Measurements from ENCODE around the gene PAPOLG. TPM values are rescaled to one million over a fixed set of nuclear protein-coding genes. Genes with fewer than 3 reads are reported as not detected.

PAPOLG gene
- polyA plus RNA-seq, 2 of the 4 experiments (the other 2 are of a cell fraction) = 7.7 to 20.9 TPM

GRCh38 chr2:60741576-60741975, 14.5 kb upstream of the PAPOLG start:
- Histone ChIP-seq H3K4me1 (no peaks in the 10 kb centered on the region), H3K9me3 (peaks cover 7% of the 10 kb centered on the region; the same call in 1 of the 3 replicates), H3K4me2 (no peak overlapping the region), H3K4me3 (no peak overlapping the region), H3K27ac (no peak overlapping the region)
- TF ChIP-seq EHF (CRISPR knock-in tag; IDR thresholded peaks at IDR 0.05) (no peak), RFX5 (IDR thresholded peaks at IDR 0.05) (no peak), MAX (IDR thresholded peaks at IDR 0.05) (no peak), ATOH8 (CRISPR knock-in tag; IDR thresholded peaks at IDR 0.05; ENCODE audit: low read depth) (no peak), FOXS1 (CRISPR knock-in tag; IDR thresholded peaks at IDR 0.05) (no peak), JUNB (IDR thresholded peaks at IDR 0.05) (no peak), RARB (CRISPR knock-in tag; IDR thresholded peaks at IDR 0.05) (no peak), ZSCAN20 (CRISPR knock-in tag; IDR thresholded peaks at IDR 0.05) (no peak), NPAS2 (CRISPR knock-in tag; IDR thresholded peaks at IDR 0.05; ENCODE audit: borderline replicate concordance) (no peak), HOXB5 (CRISPR knock-in tag; IDR thresholded peaks at IDR 0.05) (no peak), SMC3 (IDR thresholded peaks at IDR 0.05) (no peak), CBX2 (IDR thresholded peaks at IDR 0.05; ENCODE audit: borderline replicate concordance, low read depth) (no peak), CHD4 (IDR thresholded peaks at IDR 0.05; ENCODE audit: borderline replicate concordance) (no peak), KDM5A (IDR thresholded peaks at IDR 0.05) (no peak)
- TF ChIP-seq, protein P1, sequence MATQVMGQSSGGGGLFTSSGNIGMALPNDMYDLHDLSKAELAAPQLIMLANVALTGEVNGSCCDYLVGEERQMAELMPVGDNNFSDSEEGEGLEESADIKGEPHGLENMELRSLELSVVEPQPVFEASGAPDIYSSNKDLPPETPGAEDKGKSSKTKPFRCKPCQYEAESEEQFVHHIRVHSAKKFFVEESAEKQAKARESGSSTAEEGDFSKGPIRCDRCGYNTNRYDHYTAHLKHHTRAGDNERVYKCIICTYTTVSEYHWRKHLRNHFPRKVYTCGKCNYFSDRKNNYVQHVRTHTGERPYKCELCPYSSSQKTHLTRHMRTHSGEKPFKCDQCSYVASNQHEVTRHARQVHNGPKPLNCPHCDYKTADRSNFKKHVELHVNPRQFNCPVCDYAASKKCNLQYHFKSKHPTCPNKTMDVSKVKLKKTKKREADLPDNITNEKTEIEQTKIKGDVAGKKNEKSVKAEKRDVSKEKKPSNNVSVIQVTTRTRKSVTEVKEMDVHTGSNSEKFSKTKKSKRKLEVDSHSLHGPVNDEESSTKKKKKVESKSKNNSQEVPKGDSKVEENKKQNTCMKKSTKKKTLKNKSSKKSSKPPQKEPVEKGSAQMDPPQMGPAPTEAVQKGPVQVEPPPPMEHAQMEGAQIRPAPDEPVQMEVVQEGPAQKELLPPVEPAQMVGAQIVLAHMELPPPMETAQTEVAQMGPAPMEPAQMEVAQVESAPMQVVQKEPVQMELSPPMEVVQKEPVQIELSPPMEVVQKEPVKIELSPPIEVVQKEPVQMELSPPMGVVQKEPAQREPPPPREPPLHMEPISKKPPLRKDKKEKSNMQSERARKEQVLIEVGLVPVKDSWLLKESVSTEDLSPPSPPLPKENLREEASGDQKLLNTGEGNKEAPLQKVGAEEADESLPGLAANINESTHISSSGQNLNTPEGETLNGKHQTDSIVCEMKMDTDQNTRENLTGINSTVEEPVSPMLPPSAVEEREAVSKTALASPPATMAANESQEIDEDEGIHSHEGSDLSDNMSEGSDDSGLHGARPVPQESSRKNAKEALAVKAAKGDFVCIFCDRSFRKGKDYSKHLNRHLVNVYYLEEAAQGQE (IDR thresholded peaks at IDR 0.05) = no peak
- TF ChIP-seq, protein P2, sequence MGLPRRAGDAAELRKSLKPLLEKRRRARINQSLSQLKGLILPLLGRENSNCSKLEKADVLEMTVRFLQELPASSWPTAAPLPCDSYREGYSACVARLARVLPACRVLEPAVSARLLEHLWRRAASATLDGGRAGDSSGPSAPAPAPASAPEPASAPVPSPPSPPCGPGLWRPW (IDR thresholded peaks at IDR 0.05) = no peak
- CTCF ChIA-PET = no interaction called here
- ATAC-seq (no peak), DNase-seq (ENCODE audit: low read depth in 1 of 2, low spot score in 1 of 2) (no peak), FAIRE-seq (no peak)
- POLR2A ChIA-PET = no interaction called here
- WGBS (ENCODE audit: missing lambda C conversion rate) = 91% methylated on average over 11 of the region's 11 CpGs

GRCh38 chr2:60742419-60742818, 13.6 kb upstream of the PAPOLG start:
- TF ChIP-seq CHD4 (IDR thresholded peaks at IDR 0.05; ENCODE audit: borderline replicate concordance) (no peak), EHMT2 (IDR thresholded peaks at IDR 0.05; ENCODE audit: low read depth) (no peak), NFE2L2 (conservative IDR thresholded peaks at IDR 0.05; ENCODE audit: low read length) (no peak), BHLHE40 (IDR thresholded peaks at IDR 0.05; ENCODE audit: low read depth, low read length) (no peak), HOXB5 (CRISPR knock-in tag; IDR thresholded peaks at IDR 0.05) (no peak), ATOH8 (CRISPR knock-in tag; IDR thresholded peaks at IDR 0.05; ENCODE audit: low read depth) (no peak), JUNB (IDR thresholded peaks at IDR 0.05) (no peak), BCL3 (IDR thresholded peaks at IDR 0.05) (no peak), RNF2 (IDR thresholded peaks at IDR 0.05; ENCODE audit: borderline replicate concordance, low read depth) (no peak), JUN (IDR thresholded peaks at IDR 0.05) (no peak), POLR2A (IDR thresholded peaks at IDR 0.05; ENCODE audit: low read length) (no peak), TP53 (CRISPR knock-in tag; IDR thresholded peaks at IDR 0.05) (no peak), ESRRA (IDR thresholded peaks at IDR 0.05; ENCODE audit: borderline replicate concordance, low read length) (no peak)
- TF ChIP-seq, protein P3, sequence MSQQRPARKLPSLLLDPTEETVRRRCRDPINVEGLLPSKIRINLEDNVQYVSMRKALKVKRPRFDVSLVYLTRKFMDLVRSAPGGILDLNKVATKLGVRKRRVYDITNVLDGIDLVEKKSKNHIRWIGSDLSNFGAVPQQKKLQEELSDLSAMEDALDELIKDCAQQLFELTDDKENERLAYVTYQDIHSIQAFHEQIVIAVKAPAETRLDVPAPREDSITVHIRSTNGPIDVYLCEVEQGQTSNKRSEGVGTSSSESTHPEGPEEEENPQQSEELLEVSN (IDR thresholded peaks at IDR 0.05; ENCODE audit: borderline replicate concordance, low read depth) = no peak
- TF ChIP-seq, protein P4, sequence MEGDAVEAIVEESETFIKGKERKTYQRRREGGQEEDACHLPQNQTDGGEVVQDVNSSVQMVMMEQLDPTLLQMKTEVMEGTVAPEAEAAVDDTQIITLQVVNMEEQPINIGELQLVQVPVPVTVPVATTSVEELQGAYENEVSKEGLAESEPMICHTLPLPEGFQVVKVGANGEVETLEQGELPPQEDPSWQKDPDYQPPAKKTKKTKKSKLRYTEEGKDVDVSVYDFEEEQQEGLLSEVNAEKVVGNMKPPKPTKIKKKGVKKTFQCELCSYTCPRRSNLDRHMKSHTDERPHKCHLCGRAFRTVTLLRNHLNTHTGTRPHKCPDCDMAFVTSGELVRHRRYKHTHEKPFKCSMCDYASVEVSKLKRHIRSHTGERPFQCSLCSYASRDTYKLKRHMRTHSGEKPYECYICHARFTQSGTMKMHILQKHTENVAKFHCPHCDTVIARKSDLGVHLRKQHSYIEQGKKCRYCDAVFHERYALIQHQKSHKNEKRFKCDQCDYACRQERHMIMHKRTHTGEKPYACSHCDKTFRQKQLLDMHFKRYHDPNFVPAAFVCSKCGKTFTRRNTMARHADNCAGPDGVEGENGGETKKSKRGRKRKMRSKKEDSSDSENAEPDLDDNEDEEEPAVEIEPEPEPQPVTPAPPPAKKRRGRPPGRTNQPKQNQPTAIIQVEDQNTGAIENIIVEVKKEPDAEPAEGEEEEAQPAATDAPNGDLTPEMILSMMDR (IDR thresholded peaks at IDR 0.05) = no peak
- no peak for FAIRE-seq
- ChIA-PET POLR2A (interaction anchor here (1.0 kb wide), 1 partner anchor 14 kb away, joined by 3 read pairs; the partner anchor contains the start of gene PAPOLG), CTCF (interaction anchor here (0.5 to 4.1 kb wide), 3 partner anchors 31 to 257 kb away, joined by 3 to 19 read pairs (median 4); no protein-coding TSS in a partner anchor)
- no peak for ATAC-seq
- Histone ChIP-seq H3K9me3 (peaks cover 7% of the 10 kb centered on the region; the same call in 1 of the 3 replicates), H3K4me3 (no peak overlapping the region), H3K27ac (no peak overlapping the region), H3K4me2 (no peak overlapping the region), H3K4me1 (no peaks in the 10 kb centered on the region)
- no peak for DNase-seq (ENCODE audit: low read depth in 1 of 2, low spot score in 1 of 2)
- WGBS (ENCODE audit: missing lambda C conversion rate) = 88% methylated on average over 4 of the region's 4 CpGs

All from A549 (cell line).